HG03064 (cell line): ENCODE data around the gene MLLT1.

ENCODE experiments used
- ATAC-seq: cut with Tn5 transposase; IDR thresholded peaks from one replicate; pipeline ENCODE4 v1.9.1; 2021; ENCODE audit warnings: low read depth; ENCODE audit not compliant: unreplicated experiment

Gene MLLT1

DNA sequence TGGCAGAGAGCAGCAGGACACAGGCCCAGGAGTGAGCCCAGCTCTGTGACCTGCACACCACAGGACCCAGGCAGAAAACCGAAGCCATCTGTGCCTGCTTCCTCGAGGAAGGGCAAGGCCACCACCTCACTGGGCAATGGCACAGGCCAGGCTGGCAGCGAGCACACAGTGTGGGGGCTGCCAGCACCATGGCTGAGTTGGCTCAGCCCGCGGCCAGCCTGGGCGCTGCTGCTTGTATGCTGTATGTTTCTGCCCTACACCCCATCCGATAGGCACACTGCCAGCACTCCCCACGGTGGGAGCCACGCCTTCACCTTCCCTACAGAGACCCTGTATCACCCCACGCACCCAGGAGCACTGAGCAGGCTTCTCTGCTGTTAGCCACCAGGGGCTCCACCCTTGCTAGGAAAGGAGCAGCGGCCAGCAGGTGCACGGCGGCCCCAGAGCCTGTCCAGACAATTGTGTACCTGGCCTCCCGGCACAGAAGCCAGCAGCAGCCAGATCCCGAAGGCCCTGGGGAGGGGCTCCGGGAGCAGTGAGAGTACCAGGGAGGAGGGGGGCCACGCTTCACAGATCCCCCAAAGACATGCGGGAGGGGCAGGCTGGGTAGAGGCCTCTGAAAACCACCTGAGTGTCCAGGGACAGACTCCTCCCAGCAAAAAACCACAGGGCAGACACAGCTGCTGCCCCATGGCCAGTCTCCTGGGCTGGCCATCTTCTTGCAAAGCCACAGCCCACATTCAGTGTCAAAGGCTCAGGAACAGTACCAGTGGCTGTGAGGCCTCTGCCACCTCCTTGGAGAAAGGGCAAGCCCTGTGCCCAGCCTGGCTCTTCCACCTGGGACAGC is 56.1 kb downstream of the MLLT1 start:
- ATAC-seq = no peak

DNA sequence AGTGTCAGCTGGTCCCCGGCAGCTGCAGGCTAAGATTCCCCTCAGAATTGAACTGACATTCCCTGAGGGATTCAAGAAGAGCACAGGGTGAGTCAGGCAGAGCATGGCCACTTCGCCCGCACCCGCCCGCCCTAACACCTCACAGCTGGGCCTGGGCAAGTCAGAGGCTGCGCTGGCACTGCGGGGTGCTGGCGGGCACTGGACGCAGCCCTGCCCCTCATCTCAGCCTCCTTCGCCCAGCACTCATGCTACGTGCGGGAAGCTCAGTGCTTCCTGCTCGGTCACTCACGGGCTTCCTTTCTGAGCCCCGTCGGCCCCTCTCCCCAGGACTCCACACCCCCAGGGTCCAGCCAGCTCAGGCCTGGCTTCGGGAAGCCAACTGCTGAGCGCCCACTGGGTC is 56.9 kb downstream of the MLLT1 start:
- ATAC-seq = no peak

DNA sequence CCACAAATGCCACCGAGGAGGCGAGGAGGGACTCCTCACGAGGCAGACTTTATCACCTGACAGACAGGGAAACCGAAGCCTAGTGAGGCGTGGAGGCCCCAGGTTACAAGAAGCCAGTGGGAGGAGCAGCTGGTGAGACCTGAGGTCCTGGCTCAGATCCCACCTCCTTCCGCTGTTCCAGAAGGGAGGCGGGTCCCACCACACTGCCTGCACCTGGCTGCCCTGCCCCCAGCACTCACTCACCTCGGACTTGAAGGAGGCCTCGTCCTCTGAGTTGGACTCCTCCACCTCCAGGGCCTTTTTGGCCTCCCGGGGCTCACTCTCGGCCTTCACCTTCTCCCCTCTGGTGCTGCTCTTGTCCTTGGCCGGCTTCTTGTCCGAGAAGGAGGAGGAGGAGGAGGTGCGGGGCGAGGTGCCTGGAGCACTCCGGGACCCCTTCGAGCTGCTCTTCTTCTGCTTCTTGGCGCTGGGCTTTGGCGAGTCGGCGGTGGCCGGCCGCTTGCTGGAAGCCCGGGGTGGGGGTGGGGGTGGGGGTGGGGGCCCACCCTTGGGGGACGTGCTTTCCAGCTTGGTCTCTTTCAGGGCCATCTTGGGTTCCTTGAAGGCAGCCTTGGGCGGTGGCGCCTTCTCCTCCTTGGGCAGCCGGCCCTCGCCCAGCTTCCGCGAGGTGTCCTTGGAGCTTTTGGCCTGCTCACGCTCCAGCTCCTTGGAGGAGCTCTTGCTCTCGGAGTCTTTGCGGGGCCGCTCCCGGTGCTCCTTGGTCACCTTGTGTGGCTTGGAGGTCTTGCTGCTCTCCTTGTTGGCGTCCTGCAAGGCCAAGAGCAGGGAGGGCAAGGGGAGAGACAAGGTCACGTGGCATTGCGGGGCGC is 57.7 kb downstream of the MLLT1 start:
- no peak for ATAC-seq

DNA sequence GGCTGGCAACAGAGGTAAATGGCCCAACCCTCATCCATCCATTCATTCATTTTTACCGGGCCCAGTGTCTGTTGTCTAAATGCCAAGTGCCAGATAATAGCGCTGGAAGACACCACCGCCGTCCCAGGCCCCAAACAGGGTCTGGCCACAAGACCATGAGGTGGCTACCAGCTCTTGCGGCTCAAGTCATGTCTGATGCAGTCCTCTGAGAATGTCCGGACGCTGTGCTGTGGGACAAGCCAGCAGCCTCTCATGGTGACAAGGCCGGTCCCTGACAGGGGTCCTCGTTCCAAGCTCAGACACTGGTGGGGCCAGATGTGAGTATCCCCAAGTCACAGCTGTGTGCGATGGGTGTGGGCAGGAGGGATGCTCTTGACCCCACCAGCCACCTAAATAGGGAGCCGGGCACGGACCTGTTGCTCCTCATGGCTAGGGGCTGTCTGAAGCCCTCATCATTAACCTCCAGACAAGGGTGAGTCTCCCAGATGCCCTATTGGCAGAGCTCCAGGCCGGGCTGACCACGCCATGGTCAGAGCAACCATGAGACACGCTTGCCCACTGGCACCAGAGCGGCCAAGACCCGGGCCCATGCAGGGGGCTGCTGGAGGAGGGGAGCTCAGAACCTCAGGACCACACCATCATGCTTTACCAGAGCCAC is 58.4 kb downstream of the MLLT1 start:
- no peak for ATAC-seq

DNA sequence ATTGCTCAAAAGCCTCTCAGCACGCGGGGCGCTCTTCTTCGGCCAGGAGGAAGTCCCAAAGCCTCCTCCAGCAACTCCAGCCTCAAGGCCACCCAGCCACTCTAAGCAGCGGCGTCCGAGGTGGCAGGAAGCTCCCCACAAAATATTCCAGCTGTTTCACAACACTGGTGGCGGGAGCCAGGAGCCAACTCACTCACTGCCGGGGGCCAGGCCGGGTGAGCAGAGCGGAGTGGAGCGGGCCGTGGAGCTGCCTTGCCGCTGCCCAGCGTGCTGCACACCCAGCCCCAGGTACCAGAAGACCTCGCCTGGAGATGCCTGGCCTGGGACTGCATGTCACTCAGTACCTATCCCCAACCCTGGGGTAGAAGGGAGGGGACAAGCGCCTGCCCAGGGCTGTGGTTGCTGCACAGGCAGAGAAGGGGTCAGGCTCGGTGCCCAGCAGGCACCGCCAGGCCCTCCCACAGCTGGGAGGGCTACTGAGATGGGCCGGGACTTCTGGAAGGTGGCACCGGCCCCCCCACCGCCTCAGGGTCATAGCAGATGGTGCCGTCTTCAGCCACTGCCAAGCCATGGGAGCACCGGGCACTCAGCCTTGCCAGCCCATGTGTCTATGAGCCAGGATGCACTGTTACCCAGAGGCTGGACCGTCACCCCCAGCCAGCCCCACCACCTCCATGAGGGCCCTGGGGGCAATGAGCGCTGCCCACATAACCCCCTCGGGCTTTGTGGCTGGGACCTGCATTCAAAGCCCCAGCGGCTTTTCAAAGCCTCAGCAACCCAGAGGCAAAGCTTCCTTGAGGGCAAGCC is 59.2 kb downstream of the MLLT1 start:
- no peak for ATAC-seq

DNA sequence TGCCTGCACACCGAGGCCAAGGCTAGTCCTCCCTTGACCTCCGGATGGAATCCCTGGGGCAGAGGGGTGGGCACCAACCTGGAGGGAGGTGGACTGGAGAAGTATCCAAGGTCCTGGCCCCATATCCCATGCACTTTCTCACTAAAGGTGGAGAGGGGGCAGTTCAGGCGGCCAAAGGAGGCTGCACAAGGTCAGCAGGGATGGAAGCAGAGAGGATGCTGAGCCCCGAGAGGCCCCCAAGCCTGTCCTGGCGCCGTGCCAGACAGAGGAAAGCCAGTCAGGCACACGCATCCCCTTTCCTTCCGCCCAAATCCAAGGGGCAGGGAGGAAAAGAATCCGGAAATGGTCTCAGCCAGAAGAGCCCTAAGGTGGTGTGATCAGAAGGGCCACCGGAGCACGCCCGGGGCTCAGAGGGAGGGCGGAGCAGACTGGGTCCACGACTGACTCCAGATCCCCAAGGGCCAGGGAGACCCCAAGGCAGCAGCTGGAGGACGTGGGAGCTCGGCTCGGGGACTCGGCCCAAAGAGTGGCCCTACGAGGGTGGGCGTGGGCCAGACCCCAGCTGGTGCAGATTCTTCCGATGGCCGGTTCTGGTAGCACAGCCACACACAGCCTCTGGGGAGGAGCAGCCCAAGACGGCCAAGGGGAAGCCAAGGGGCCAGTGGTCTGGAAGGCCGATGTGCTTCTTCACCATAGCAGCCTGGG is 60.0 kb downstream of the MLLT1 start:
- ATAC-seq = no peak

DNA sequence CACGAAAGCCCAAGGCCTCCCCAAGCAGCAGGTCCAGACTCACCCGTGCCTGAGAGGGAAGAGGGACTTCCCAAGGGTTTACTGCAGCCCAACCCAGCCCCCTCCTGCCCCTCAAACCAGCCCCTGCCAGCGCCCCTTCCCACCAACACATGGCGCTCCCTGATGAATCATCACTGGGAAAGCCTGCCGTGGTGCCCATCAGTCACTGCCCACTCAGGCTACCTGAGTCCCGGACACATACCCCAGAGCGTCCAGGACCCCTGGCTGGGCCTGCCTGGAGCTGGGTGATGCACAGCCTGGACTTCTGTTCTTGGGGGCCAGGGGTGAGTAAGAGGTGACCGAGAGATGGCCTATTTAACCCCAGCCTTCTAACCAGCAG is 60.6 kb downstream of the MLLT1 start:
- ATAC-seq = no peak

DNA sequence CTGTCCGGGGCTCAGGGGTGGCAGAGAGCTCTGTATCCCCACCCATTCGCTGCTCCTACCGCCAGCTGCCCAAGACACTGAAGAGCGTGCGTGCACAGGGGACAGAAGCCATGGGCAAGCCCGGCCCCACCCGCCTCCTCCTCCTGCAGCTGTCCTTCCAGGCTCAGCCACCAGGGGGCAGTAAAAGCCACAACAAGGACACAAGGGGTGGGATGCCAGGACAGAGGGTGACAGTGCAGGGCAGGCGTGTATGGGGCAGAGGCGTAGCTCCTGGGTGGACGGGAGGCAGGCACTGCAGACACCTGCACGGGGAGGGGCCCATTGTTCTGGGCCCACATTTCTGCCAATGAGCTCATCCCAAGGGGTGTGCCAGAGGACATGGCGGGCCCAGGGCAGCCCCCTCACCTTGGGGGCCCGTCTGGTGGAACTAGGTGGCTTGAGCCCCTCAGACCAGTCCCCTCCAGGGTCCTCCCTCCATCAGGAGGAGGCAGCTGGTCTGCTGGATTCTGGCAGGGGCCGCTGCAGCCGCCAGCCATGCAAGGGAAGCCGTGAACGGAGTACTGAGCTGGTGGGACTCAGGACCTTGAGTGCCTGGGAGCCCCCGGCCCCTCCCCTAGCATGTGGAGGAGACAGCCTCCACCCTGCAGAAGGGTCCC is 61.2 kb downstream of the MLLT1 start:
- ATAC-seq = no peak

DNA sequence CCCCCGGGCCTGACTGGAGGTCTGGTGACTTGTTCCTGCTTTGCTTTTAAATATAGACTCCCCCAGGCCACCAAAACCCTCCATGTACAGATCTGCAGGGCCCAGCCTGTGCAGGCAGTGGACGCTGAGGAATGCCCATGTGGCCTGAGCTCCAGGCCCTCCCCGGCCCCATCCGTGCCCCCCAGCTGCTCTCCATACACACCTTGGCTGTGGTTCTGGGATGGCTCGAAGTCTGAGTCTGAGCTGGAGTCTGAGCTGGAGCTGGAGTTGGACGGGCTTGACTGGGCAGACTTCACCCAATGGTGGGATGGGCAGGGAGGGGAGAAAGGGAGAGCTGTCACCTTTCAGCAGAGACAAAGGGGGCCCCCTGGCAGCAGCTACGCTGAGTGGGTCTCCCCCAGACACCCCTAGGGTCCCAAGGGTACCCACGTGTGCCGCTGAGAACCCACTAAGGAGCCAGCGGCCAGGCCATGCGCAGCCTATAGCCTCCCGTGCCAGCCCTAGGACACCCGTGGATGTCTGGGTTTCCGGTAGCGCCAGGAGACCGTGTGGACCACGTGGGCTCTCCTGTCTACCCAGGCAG is 61.9 kb downstream of the MLLT1 start:
- no peak for ATAC-seq

DNA sequence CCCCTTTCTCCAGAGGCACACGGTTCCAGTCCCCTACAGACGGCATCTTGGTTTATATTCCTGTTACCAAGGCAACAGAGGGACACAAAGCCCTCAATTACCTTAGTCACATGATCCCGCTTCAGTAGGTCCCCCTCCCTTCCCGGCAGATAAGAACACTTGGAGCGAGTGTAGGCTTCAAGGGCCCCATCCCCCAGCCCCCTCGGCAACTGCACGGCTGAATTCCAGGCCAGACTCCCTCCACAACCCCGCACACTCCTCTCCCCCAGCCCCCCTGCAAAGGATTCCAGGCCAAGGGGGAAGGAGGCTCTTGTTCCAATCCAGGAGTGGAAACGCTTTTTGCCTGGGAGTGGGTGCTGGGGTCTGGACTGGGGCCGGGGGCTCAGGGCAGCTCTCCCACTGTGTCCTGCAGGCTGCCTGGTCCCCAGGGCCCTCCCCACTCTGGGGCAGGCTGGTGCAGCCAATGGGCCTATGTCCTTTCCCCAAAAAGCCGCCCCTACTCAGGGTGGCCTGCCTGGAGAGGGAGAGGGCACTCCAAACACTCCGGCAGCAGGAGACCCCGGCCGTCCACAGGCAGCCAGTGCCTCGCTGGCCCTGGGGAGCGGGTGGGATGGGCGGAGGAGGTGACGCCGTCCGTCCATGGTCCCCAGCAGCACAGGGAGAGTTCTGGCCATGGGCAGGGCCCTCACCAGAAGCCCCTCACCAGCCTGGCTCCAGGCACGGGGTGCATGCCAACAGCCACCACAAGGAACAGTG is 62.6 kb downstream of the MLLT1 start:
- ATAC-seq = no peak

DNA sequence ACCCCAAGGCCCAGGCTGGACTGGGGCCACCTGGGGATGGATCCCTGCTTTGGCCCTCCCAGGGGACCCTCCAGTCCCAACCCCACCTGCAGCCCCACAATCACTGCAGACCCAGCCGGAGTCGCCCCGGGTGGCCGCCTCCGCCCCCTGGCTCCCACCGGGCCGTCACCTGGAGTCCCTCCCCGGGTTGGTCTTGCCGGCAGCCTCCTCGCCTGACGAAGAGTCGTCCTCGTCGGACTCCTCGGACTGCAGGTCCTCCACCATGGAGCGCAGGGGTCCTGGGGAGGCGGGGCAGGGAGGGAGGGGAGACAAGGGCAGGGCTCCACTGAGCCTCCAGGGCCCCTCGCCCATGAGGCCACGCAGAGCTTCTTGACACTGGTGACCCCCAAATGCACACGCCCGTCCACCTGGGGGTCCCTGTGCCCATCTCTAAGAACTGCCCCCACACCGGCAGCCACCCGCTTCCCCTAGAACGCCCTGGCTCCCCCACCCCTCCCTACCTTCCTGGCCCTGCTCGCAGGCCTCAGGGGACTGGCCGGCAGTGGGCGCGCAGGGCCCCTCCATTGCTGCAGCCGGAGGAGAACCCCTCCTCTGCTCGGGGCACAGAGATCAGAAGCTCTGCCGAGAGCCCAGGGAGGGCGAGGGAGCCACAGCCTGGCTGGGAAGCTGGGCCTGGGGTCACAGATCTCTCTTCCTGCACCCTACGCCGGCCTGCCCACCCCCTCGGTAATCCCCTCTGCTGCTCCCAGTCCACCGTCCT is 63.4 kb downstream of the MLLT1 start:
- ATAC-seq = no peak

DNA sequence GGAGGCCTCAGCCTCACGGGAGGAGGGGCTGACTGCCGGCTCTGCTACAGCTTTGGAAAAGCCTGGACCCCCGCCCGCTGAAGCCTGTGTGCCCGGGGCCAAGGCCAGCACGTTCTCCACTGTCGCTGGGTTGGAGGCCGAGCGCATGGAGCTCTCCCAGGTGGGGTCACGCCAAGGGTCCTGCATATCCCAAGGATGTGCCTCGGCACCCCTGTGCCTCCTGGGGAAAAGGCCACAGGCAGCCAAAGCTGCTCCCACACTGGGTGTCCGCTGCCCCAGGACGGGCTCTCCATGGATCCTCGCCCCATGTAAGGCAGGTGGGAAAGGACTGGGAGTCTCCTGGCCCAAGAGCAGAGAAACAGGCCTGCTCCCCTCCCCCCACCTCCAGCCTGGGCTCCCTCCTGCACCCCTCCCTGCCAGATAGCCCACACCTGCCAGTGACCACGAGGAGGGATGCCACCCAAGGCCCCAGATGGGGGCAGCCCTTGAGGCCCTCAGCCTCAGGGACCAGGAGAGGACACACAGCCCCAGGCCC is 64.0 kb downstream of the MLLT1 start:
- no peak for ATAC-seq

DNA sequence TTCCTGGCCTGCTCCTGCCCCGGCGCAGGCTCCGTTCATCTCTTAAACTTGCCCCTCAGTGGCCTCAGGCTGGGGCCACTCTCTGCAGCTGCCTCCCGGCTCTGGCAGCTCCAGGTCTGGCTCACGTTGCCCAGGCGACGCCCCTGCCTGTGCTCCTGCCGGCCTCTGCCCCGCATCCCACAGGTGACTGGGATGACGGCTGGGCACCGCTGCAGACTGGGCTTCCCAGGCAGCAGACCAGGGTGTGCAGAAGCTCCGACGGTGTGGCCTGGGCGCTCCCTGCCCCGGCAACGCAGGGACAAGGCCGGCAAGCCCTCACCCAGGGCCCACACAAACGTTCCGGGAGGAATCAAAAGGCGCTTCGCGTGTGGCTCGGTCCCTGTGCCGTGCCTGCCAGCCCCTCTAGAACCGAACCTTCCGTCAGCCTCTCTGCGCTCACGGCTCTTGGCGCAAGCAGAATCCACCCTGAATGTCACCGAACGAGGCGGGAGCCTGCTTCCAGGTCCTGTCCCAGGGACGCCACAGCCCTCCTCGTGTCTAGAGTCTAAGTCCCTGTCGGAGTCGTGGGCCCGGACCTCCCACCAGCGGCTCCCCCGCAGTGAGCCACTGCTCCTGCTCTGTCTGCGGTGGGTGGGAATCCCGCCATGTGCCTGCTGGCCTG is 64.8 kb downstream of the MLLT1 start:
- ATAC-seq = no peak

DNA sequence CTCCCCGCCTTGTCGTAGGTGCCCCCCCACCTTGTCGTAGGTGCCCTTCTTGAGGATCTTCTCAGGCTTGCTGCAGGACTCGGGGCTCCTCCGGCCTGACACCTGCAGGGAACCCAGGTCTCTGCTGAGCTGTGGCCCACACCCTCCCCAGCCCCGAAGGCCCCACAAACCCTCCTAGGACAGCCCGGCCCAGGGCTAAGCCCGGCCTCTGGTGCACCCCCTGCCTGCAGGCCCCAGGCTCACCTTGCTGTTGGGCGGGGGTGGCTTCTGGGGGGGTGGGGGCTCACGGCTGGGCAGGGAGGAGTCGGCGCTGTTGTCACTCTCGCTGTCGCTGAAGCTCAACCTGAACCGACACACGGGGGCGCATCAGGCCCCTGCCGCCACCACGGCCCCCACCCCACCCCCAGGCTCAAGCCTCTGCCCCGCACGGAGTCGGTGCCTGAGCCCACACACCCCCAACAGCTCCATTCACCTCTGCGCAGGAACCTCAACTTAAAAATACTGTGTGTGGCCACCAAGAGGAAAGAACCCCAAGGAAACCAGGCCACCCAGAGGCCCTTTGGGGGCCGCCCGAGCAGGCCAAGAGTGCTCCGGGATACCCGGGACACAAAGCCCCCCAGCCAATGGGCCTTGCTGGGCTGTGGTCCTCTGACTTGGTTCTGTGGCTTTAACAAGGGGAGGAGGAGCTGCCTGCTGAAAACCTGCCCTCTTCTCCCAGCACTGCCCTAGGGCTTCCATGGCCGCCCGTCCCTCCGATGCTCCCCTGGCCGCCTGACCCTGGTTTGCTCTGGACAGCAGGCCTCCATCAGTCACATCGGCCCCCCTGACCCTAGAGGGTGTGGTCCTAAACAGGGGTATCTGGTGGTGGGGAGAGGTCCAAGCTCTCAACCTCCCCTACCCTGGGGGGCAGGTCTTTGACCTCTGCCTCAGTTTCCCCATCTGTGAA is 65.8 kb downstream of the MLLT1 start:
- no peak for ATAC-seq

DNA sequence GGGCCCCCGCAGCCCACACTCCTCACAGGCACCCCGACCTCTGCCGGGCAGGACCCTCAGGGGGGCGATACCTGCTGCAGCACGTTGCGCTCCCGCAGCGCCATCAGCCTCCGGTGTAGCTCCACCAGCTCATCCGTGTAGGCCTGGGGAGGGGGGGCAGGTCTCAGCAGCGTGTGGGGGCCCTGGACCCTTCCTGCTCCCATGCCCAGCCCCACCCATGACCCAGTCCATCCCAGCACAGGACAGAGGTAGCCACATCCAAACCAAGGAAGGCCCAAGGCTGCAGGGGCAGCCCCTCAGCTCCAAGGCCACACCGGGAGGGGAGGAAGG is 66.5 kb downstream of the MLLT1 start:
- ATAC-seq = no peak
